HEK293 (cell line): Measurements from ENCODE around the gene PBLD.

Source experiments
- CTCF ChIA-PET: fragments of 350-600 bp; formaldehyde crosslinking; extraction: SDS; loops from one replicate; lab custom pipeline; 2021; ENCODE audit warnings: antibody characterized with exemption; lab: Yijun Ruan, JAX
- POLR2A ChIA-PET: fragments of 300-600 bp; formaldehyde crosslinking; extraction: SDS; loops from one replicate; lab custom pipeline; 2020; ENCODE audit warnings: antibody characterized with exemption, inconsistent platforms; lab: Yijun Ruan, JAX
- H3K27ac ChIP-seq: fragments of 200-500 bp; sonication (Bioruptor generic); 2 replicates; pipeline ENCODE4 v1.5.1; 2014; ENCODE audit warnings: low read depth, low read length, control low read depth, inconsistent platforms; ENCODE audit errors: extremely low read depth
- H3K36me3 ChIP-seq, 2 experiments: fragments of 200-500 bp in 1 of 2; sonication (Bioruptor generic) in 1 of 2; 1 replicate in 1 of 2; 2 replicates in 1 of 2; pipeline ENCODE4 v1.5.1; 2014 to 2017; ENCODE audit warnings: inconsistent platforms in 2 of 2, low read length in 2 of 2; ENCODE audit not compliant: control insufficient read depth in 2 of 2, insufficient read depth in 1 of 2
- H3K4me1 ChIP-seq: fragments of 200-500 bp; sonication (Bioruptor generic); 2 replicates; pipeline ENCODE4 v1.5.1; 2014; ENCODE audit warnings: mild to moderate bottlenecking, low read length, inconsistent platforms; ENCODE audit not compliant: control insufficient read depth, insufficient read depth
- H3K4me3 ChIP-seq: 2 replicates; pipeline ENCODE4 v1.5.1; 2011; ENCODE audit warnings: low read depth, mild to moderate bottlenecking, control low read depth, low read length, moderate library complexity
- H3K9me3 ChIP-seq: fragments of 200-500 bp; sonication (Bioruptor generic); 2 replicates; pipeline ENCODE4 v1.5.1; 2014; ENCODE audit warnings: low read depth, low read length, inconsistent platforms; ENCODE audit not compliant: control insufficient read depth, insufficient read depth
- GLIS1 ChIP-seq: fragments of 450-650 bp; formaldehyde crosslinking; IDR thresholded peaks from 2 replicates; pipeline ENCODE4 v1.5.1; 2016; ENCODE audit warnings: missing biosample characterization, missing genetic modification characterization
- YY1 ChIP-seq: fragments of 450-650 bp; formaldehyde crosslinking; IDR thresholded peaks from 2 replicates; pipeline ENCODE4 v1.5.1; 2018; ENCODE audit warnings: missing biosample characterization, missing genetic modification characterization
- ZBTB17 ChIP-seq: fragments of 450-650 bp; formaldehyde crosslinking; IDR thresholded peaks from 2 replicates; pipeline ENCODE4 v1.5.1; 2016; ENCODE audit warnings: missing biosample characterization, missing genetic modification characterization
- ZBTB21 ChIP-seq: fragments of 450-650 bp; formaldehyde crosslinking; IDR thresholded peaks from 2 replicates; pipeline ENCODE4 v1.5.1; 2017; ENCODE audit warnings: missing biosample characterization, missing genetic modification characterization
- ZBTB48 ChIP-seq: fragments of 450-650 bp; formaldehyde crosslinking; IDR thresholded peaks from 2 replicates; pipeline ENCODE4 v1.5.1; 2016; ENCODE audit warnings: missing biosample characterization, missing genetic modification characterization
- ZNF140 ChIP-seq: fragments of 450-650 bp; formaldehyde crosslinking; IDR thresholded peaks from 2 replicates; pipeline ENCODE4 v1.5.1; 2016; ENCODE audit warnings: missing biosample characterization, missing genetic modification characterization
- ZNF16 ChIP-seq: fragments of 450-650 bp; formaldehyde crosslinking; IDR thresholded peaks from 2 replicates; pipeline ENCODE4 v1.5.1; 2016; ENCODE audit warnings: low read depth, missing biosample characterization, missing genetic modification characterization
- ZNF239 ChIP-seq: fragments of 450-650 bp; formaldehyde crosslinking; IDR thresholded peaks from 2 replicates; pipeline ENCODE4 v1.5.1; 2016; ENCODE audit warnings: missing biosample characterization, missing genetic modification characterization
- ZNF24 ChIP-seq: fragments of 450-650 bp; formaldehyde crosslinking; IDR thresholded peaks from 2 replicates; pipeline ENCODE4 v1.5.1; 2016; ENCODE audit warnings: missing biosample characterization, missing genetic modification characterization
- ZNF311 ChIP-seq: fragments of 450-650 bp; formaldehyde crosslinking; IDR thresholded peaks from 2 replicates; pipeline ENCODE4 v1.5.1; 2017; ENCODE audit warnings: missing biosample characterization, missing genetic modification characterization, borderline replicate concordance
- ZNF37A ChIP-seq: fragments of 450-650 bp; IDR thresholded peaks from 2 replicates; pipeline ENCODE4 v1.5.1; 2018; ENCODE audit warnings: missing biosample characterization, missing genetic modification characterization
- ZNF449 ChIP-seq: fragments of 450-650 bp; formaldehyde crosslinking; IDR thresholded peaks from 2 replicates; pipeline ENCODE4 v1.5.1; 2017; ENCODE audit warnings: missing biosample characterization, mild to moderate bottlenecking, missing genetic modification characterization, moderate library complexity
- ZNF518A ChIP-seq: fragments of 450-650 bp; formaldehyde crosslinking; conservative IDR thresholded peaks from 2 replicates; pipeline ENCODE4 v1.5.1; 2016; ENCODE audit warnings: low read depth, missing biosample characterization, missing genetic modification characterization
- ZNF529 ChIP-seq: fragments of 450-650 bp; formaldehyde crosslinking; IDR thresholded peaks from 2 replicates; pipeline ENCODE4 v1.5.1; 2017; ENCODE audit warnings: missing genetic modification characterization, missing biosample characterization; ENCODE audit not compliant: insufficient replicate concordance
- ZNF639 ChIP-seq: fragments of 450-650 bp; formaldehyde crosslinking; IDR thresholded peaks from 2 replicates; pipeline ENCODE4 v1.5.1; 2016; ENCODE audit warnings: missing biosample characterization, missing genetic modification characterization
- ZNF692 ChIP-seq: fragments of 450-650 bp; formaldehyde crosslinking; IDR thresholded peaks from 2 replicates; pipeline ENCODE4 v1.5.1; 2016; ENCODE audit warnings: missing biosample characterization, missing genetic modification characterization
- ZNF707 ChIP-seq: fragments of 450-650 bp; formaldehyde crosslinking; IDR thresholded peaks from 2 replicates; pipeline ENCODE4 v1.5.1; 2016; ENCODE audit warnings: missing biosample characterization, missing genetic modification characterization
- ZNF843 ChIP-seq: fragments of 450-650 bp; formaldehyde crosslinking; IDR thresholded peaks from 2 replicates; pipeline ENCODE4 v1.5.1; 2016; ENCODE audit warnings: missing biosample characterization, missing genetic modification characterization
- ZSCAN16 ChIP-seq: fragments of 450-650 bp; formaldehyde crosslinking; IDR thresholded peaks from 2 replicates; pipeline ENCODE4 v1.5.1; 2016; ENCODE audit warnings: missing biosample characterization, missing genetic modification characterization
- ZSCAN4 ChIP-seq: fragments of 450-650 bp; formaldehyde crosslinking; IDR thresholded peaks from 2 replicates; pipeline ENCODE4 v1.5.1; 2017; ENCODE audit warnings: missing biosample characterization, missing genetic modification characterization

PBLD gene

GRCh38 chr10:68276224-68276623 is 56.5 kb downstream of the PBLD start (continued):
- no peak for TF ChIP-seq ZNF707 (tag by site-specific recombination)
- TF ChIP-seq ZNF37A: no peak

GRCh38 chr10:68275600-68276126 is 57.1 kb downstream of the PBLD start:
- H3K4me3 ChIP-seq: no peak overlapping the region
- H3K9me3 ChIP-seq: no peaks in the 10 kb centered on the region
- H3K27ac ChIP-seq: no peak overlapping the region
- ChIA-PET CTCF (interaction anchor here (0.6 to 1.1 kb wide), 2 partner anchors 10 to 28 kb away, joined by 3 to 4 read pairs; no protein-coding TSS in a partner anchor), POLR2A (no interaction called here)
- H3K36me3 ChIP-seq: no peaks in the 10 kb centered on the region
- no peaks in the 10 kb centered on the region for H3K4me1 ChIP-seq
- no peak for TF ChIP-seq ZBTB17 (tag by site-specific recombination)
- no peak for TF ChIP-seq YY1 (tag by site-specific recombination)
- TF ChIP-seq ZNF239: no peak
- no peak for TF ChIP-seq ZNF529
- no peak for TF ChIP-seq ZNF16 (tag by site-specific recombination)
- TF ChIP-seq ZNF692 (tag by site-specific recombination): no peak
- TF ChIP-seq ZBTB21 (tag by site-specific recombination): no peak
- no peak for TF ChIP-seq ZNF843 (tag by site-specific recombination)
- no peak for TF ChIP-seq GLIS1 (tag by site-specific recombination)
- TF ChIP-seq ZNF449: no peak
- TF ChIP-seq ZNF639: no peak
- no peak for TF ChIP-seq ZNF24 (tag by site-specific recombination)
- no peak for TF ChIP-seq ZBTB48 (tag by site-specific recombination)
- no peak for TF ChIP-seq ZNF140 (tag by site-specific recombination)
- TF ChIP-seq ZSCAN4 (tag by site-specific recombination): no peak
- TF ChIP-seq ZNF518A (tag by site-specific recombination): no peak
- no peak for TF ChIP-seq ZNF311 (tag by site-specific recombination)
- no peak for TF ChIP-seq ZSCAN16 (tag by site-specific recombination)
